Activated CD4-positive, alpha-beta T cell treated with anti-CD3 and anti-CD28 coated beads for 1 hour (primary cell): ENCODE results near the gene LCN10.

Experiments
- DNase-seq: peaks from one replicate; pipeline ENCODE4 v3.0.0-alpha.2; 2020

Gene LCN10

GRCh38 chr9:136754059-136754572, 11.4 kb upstream of the LCN10 start:
- no peak for DNase-seq

DNA sequence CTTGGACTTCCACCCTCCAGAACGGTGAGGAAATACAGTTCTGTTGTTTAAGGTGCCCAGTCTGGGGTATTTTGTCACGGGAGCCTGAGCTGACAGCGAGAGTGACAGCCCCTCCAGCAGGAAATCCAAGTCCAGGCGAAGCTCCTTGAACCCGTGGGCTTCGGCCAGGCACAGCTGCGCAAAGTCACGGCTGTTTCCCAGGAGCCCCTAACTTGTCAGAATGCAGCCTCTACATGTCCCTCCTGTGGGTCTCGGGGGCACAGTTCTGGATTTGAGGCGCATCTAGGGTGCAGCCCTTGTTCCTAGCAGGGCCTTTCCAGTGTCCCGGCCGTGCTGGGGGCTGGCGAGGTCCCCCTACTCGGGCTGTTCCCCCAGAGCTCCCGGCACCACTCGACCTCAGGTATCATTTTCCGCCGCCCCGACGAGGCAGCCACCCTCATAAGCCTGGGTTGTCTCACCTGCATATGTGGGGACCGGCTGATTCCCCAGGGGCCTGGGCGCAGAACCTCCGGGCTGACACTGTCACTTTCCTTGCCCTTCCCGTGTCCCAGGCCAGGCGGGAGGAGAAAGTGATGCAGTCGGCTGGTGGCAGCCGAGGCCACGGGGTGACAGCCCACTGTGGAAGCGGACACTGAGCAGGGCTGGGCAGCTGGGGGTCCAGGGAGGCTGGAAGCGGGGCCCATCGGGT, 10.8 kb upstream of the LCN10 start:
- DNase-seq, result no peak

DNA sequence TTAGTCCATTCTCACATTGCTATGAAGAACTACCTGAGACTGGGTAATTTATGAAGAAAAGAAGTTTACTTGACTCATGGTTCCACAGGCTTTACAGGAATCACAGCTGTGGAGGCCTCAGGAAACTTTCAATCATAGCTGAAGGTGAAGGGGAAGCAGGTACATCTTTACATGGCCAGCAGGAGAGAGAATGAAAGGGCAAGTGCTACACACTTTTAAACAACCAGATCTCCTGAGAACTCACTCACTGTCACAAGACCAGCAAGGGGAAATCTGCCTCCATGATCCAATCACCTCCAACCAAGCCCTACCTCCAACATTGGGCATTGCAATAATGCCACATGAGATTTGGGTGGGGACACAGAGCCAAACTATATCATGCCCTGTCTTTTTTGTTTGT, 9.1 kb upstream of the LCN10 start:
- DNase-seq, result no peak

GRCh38 chr9:136751244-136751643, 8.5 kb upstream of the LCN10 start:
- DNase-seq, result no peak

DNA sequence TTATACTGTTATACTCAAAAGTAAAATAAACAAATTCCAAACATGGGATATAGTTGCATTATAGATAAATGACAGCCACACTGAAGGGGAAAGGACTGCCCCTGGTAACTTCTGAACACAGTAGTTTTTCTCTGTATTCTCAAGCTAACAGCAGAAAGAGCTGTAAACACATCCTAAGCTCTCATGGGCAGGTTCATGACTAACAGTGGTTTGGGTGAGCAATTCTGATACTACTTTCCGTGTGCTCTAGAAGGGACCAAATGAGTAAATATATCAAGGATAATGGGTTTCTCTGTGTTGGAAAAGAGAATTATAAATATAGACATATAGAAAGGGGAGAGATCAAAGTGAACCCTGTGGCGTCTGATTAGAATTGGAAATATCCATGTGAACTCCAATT, 7.8 kb upstream of the LCN10 start:
- DNase-seq, result no peak

DNA sequence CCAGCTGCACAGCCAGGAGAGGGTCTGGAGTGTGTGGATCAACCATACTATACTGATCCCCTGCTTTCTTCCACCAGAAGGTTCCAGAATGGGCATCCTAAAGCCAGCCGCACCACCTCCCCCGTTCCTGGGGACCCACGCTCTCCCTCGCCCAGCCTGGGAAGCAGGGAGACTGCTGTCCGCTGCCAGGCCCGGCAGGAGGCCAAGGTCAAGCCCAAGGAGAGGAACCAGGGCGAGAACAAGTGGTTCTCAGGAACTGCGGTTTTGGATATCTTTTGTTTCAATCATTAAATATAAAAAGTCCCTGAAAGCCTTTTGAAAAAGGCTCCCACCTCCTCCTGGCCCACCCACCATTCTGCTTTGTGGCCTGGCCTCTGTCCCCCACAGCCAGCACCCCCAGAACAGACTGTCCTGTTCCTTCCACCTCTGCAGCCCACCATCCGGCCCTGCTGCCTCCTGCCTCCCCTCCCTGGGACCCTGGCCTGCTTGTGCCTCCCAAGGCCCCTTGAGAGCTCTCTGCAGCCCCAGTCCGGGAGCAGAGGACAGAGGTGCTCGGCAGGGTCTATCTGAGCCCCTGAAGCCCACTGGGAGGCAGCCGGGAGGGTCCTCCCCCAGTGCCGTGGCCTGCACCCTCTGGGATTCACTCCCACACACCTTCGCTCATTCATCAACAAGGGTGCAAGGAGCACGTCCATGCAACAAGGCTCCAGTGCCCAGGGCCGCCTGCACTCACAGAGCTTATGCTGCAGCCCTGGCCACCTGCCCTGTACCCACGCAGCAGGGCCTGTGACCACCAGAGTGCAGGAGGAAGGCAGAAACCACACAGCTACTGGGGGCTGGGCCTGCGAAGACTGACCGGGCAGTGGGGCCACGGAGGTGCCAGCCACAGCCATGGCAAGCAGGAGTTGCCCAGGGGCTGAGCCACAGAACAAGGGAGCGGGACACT, 6.2 kb upstream of the LCN10 start:
- no peak for DNase-seq

- DNase-seq, result no peak
These were observed 5.5 kb upstream of the LCN10 start, which contains the start of gene LCN6 for GRCh38 chr9:136748201-136748600. TSS of gene LCN6 (minus strand) at chr9:136748525. CDS start at chr9:136748483, 42 bp downstream.

DNA sequence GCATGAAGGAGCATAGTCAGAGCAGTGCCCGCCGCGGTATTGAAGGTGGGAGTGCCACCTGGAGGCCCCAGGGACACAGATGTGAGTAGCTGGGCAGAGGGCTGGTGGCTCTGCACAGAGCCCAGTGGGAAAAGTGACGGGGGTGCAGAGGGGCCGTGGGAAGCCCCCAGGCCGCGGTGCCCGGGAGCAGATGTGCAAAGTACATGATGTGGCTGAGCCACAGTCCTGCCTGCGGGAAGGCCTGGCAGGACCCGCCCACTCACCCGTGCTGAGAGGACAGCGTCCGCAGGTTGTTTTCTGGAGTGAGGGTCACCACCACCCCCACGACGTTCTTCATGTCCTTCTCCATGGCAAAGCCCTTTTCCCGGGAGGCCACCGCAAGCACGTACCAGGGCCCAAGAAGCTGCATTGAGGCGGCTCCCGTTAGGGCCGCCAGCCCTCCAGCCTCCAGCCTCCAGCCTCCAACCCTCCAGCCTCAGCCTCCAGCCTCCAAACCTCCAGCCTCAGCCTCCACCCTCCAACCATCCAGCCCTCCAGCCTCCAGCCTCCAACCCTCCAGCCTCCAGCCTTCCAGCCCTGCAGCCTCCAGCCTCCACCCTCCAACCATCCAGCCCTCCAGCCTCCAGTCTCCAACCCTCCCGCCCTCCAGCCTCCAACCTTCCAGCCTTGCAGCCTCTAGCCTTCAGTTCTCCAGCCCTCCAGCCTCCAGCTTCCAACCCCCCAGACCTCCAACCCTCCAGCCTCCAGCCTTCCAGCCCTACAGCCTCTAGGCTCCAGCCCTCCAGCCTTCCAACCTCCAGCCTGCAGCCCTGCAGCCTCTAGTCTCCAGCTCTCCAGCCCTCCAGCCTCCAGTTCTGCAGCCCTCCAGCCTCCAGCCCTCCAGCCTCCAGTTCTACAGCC, 4.7 kb upstream of the LCN10 start:
- no peak for DNase-seq

DNA sequence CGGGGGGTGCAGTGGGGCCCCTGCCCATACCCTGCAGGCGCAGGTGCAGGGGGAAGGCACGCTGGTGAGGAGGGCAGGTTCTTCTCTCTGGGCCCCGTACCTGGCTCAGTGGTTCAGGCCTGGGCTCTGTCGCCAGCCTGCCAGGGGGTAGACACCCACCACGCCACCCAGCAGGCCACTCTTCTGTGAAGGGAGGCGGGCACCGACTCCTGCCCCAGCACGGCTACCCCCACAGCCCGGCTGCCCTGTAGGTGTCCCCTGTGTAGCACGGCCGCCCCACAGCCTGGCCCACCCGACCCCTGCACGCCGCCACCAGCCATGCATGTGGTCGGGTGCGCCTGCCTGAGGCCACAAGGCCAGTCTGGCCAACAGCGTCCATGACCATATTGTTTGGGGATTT, 3.9 kb upstream of the LCN10 start:
- no peak for DNase-seq

- no peak for DNase-seq
These were observed 3.4 kb upstream of the LCN10 start for GRCh38 chr9:136746155-136746490.

- no peak for DNase-seq
These were observed 2.8 kb upstream of the LCN10 start for GRCh38 chr9:136745389-136746154.

DNA sequence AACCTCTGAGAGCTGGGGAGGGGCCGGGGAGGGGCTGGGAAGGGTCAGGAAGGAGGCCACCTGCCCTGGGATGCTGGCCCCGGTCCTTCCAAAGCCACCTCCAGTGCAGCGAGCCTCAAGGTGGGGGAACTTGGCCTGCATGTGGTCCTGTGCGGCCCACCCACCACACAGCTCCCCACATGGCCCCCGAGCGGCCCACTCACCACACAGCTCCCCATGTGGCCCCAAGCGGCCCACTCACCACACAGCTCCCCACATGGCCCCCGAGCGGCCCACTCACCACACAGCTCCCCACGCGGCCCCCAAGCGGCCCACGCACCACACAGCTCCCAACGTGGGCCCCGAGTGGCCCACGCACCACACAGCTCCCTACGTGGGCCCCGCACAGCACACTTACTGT, 2.0 kb upstream of the LCN10 start:
- no peak for DNase-seq

DNA sequence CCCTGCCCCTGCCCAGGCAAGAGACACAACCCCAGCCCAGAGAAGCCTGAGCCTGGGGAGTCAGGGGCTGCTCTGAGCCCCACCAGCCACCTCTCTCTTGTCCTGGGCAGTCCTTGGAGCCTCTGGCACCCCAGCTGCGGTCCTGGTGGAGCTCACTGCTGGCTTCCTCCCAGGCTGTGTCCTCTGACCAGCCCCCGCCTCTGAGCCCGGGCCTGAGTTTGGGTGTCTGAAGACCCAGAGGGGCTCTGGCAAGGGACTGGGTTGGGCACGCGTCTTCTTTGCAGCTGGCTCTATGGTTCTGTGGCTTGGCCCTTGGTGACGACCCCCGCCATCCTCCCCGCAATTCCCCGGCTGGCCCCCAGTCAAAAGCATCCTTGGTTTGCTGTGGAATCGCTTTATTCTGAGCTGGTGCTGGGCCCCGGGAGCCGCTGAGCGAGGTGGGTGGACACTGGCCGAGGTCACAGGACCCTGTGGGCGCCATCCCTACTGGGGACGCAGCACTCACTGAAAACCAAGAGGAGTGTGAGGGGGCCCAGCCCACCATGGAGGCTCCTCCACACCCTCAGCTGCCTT, 985 bp upstream of the LCN10 start:
- no peak for DNase-seq

DNA sequence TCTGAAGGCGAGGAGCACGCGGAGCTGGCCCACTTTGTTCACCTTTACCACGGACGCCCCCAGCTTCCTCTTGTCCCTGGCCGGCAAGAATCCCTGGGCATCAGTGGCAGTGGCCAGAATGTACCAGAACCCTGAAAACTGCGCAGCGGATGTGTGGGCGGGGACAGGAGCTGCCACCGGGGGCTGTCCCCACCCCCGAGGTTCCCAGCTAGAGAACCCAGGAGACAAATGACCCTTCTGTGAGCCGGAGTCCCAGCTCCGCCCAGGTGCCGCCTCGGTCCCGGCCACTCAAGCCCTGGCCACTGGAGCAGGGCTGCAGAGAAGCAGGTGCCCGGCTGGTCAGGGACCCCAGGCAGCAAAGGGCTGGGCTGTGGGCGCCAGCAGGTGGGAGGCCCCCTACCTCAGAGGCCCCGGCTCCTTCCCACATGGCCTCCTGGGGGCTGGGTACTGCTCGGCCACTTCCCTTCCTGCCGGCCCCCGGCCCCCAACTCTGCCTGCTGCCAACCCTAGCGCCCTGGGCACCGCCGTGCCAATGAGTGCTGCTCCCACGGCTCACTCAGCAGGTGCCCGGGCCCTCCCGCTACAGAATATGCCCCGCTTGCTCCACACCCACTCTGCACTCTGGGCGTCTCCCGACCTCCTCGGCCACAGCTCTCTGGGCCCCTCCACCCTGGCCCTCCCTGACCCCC, 713 bp downstream of the LCN10 start:
- no peak for DNase-seq

DNA sequence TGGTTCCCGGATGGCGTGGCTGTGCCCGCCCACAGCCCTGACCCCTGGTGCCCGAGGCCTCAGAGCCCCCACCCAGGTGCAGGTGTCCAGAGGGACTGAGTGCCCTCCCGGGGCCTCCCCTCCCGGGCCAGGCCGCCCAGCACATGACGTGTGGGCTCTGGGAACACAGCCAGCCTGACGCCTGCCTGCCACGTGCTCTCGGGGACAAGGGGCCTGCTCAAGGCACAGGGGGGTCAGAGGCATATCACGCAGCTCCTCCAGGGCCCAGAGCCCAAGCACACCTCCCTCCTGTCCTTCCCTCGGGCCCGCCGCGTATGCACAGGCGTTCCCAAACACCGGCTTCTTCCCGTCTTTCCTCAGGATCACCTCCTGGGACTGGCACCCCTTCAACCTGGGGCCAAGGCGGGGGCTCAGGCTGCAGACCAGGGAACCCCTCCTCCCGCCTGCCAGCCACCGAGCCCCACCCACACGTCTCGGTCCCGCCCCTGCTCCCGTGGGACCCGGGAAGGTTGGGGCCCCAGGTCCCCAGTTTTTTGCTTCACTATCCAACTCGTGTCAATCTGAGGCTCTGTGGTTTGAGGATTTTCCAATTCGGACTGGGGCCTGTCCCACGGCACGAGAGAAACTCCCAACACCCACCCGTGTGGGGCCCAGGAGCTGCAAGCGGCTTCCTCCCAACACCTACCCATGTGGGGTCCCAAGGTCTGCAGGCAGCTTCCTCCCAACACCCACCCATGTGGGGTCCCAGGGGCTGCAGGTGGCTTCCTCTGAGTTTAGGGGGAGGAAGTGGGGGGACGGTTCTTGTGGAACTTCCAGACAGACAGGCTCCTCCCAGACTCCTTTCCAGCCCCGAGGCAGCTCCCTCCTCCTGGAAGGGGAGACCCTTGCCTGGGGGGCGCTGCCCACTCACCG, 1.5 kb downstream of the LCN10 start:
- DNase-seq, result no peak

DNA sequence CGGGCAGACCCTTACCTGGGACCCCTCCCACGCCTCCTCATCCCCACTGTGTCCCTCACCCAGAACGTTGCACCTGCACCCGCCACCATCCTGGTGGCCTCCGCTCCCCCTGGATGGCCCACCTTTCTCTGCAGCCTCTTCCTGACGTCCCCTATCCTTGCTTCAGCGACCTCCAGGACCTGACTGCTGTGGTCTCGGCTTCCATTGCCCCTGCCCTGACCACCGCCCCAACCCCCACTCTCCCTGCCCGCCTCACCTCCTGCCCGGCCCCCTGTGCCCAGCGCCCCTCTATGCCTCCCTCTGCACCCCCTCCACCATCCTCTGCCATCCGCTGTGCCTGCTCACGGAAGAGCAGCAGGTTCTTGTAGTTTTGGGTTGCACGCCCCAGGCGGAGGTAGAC, 2.2 kb downstream of the LCN10 start:
- DNase-seq, result no peak

GRCh38 chr9:136740069-136740468, 2.7 kb downstream of the LCN10 start:
- DNase-seq, result no peak

- DNase-seq, result no peak
These were observed 3.2 kb downstream of the LCN10 start for GRCh38 chr9:136739509-136739908.

GRCh38 chr9:136738960-136739359, 3.8 kb downstream of the LCN10 start:
- DNase-seq, result no peak

DNA sequence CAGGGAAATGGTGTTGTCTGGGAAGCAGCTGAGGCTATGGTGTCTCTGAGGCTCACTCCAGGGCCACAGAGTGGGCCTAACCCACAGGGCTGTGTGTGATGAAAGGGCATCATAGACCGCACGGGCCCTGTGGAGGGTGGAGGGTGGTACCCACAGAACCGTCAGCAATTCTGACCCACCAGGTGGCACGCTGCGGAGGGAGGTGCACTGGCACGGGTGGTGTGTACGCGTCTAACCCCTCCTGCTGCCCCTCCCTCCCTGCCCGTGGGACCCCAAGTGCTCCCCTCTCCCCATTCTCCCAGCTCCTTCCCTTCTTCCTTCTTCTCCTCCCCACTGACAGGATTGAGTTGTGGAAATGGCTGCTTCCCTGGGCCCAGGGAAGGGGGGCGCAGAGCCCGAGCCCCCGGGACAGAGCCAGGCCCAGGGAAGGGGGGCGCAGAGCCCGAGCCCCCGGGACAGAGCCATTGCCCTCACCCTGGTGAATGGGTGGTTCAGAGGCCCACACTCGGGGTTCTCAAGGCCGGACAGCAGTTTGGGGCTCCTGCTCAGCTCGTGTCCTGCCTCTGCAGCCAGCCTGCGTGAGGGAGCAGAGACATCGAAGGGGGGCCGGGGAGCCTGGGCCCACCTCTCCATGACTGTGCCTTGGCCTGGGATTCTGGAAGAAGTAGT, 6.8 kb downstream of the LCN10 start:
- DNase-seq, result no peak
